Activated CD4-positive, CD25-positive, alpha-beta regulatory T cell treated with anti-CD3 and anti-CD28 coated beads, Interleukin-2, amount 50 U/mL, for 72 hours (primary cell): ENCODE results near the gene COX4I1.
"Not testable (repeated sequence)": the region's sequence is repeated elsewhere in the genome, so short reads cannot be mapped to it uniquely, and the experiment has no call there.

Experiments used
- DNase-seq: peaks from one replicate; pipeline ENCODE4 v3.0.0; 2021

COX4I1 gene

GRCh38 chr16:85805442-85806045, 6.0 kb downstream of the COX4I1 start:
- DNase-seq, result no peak

GRCh38 chr16:85806539-85806938, 7.0 kb downstream of the COX4I1 start:
- DNase-seq, result no peak

GRCh38 chr16:85807340-85807739, 7.8 kb downstream of the COX4I1 start:
- DNase-seq, result not testable (repeated sequence)

- DNase-seq, result not testable (repeated sequence)
Measured at GRCh38 chr16:85808104-85808503, 8.6 kb downstream of the COX4I1 start.

GRCh38 chr16:85808926-85809325, 9.4 kb downstream of the COX4I1 start:
- DNase-seq, result no peak

DNA sequence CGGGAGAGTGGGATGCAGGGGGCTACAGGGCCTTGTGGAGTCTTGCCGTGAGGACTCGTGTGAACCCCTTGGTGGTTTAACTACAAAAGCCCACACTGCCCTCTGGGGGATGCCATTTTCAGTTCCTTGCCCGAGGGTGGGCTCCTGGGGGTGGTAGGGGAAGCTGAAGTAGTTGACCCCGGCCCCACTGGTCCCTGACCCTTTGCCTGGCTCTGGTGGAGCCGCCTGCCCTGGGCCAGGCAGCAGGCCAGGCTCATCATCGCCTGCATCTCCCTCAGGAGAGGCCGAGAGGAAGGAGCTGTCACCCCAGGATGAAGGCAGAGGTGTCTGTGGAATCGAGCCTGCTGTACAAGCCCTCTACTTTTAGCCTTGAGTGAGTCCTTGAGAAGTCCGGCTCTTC, 10.2 kb downstream of the COX4I1 start:
- DNase-seq, result no peak

GRCh38 chr16:85810097-85810741, 10.7 kb downstream of the COX4I1 start:
- no peak for DNase-seq

DNA sequence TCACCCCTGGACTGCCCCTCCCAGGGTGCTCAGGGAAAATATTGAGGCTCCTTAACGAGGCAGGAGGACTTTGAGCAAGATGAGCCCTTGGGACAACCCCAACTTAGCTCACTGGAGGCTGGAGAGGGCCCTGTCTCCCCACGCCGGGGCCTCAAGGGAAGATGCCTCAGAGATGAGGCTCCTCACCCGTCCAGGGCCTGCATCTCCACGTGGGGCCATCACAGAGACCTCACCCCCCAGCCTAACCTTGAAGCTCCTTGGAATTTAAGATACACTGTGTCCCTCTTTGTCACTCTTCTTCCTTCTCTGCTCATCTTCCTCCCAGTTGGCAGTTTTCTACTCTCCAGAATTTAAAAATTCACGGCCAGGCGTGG, 11.2 kb downstream of the COX4I1 start:
- no peak for DNase-seq

DNA sequence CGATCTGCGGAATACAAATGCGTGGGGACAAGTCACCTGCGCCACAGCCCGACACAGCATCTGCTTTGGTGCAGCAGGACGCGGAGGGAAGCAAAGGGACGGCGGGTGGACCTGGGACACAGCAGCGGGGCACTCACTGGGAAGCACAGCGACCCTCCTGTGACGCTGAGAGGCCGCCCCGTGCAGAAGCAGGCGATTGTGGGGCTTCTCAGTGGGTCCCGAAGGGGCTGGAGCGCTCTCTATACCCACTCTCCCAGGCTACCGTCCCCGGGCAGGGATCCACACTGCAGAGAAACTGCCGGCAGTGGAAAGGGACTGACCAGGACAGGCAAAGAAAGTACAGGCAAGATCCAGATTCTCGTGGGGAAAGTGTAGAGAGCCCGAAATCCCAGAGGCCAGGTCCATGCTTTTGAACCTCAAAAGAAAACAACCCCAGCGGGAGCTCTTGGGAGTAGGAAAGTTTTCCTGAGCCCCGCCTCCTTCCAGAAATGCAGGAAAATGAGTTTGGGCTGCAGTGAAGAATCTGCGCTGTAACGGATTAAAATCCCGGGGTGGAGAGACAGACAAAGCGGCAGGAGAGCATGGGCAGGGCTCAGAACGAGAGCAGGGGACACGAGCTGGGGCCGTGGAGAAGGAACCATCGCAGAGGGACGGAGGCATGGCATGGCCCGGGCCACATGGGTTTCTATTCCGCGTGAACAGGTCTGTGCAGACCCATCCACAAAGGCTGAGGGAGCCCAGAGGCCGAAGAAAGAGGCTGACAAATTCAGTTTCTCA, 12.7 kb downstream of the COX4I1 start:
- no peak for DNase-seq

- DNase-seq, result no peak
Measured at GRCh38 chr16:85812811-85813700, 13.6 kb downstream of the COX4I1 start.

DNA sequence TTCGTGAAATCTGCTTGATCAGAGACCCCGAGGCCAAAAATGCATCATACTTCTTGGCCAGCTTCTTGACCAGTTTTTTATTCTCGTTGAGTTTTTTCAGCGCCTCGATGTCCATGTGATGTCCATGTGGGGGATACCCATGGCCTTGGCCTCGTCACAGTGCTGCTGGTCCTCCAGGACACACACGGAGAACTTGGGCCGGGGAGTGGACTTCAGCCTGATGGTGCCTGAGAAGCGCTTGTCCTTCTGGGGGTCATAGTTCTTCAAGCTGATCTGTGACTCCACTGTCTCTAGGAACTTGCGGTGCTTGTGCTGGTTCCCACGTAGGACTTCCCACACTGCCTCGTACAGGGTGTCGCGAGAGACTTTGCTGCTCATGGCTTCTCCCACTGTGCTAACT, 16.7 kb downstream of the COX4I1 start:
- DNase-seq, result no peak

- not testable (repeated sequence) for DNase-seq
Measured at GRCh38 chr16:85817195-85817594, 17.7 kb downstream of the COX4I1 start.

DNA sequence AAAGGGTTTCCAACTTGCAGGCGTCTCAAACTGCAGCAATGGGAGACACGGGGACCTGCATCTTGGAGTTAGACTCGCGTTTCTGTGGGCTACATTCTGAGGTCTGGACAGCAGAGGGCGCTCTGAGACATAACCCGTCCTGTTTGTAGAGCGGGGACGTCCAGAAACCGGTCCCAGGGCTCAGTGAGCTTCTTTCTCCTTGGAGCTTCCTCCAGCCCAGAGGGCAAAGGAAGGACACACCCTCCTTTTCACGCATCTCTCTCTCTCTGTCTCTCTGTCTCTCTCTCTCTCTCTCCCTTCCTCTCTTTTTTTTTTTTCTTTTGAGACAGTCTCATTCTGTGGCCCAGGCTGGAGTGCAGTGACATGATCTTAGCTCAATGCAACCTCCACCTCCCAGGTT, 19.8 kb downstream of the COX4I1 start:
- DNase-seq, result peak; percentile 86

- DNase-seq, result no peak
Measured at GRCh38 chr16:85819771-85820170, 20.3 kb downstream of the COX4I1 start.

- no peak for DNase-seq
Measured at GRCh38 chr16:85820604-85821372, 21.3 kb downstream of the COX4I1 start.

GRCh38 chr16:85821390-85822135, 22.1 kb downstream of the COX4I1 start:
- peak; percentile 86 for DNase-seq

GRCh38 chr16:85822145-85822544, 22.6 kb downstream of the COX4I1 start:
- no peak for DNase-seq

DNA sequence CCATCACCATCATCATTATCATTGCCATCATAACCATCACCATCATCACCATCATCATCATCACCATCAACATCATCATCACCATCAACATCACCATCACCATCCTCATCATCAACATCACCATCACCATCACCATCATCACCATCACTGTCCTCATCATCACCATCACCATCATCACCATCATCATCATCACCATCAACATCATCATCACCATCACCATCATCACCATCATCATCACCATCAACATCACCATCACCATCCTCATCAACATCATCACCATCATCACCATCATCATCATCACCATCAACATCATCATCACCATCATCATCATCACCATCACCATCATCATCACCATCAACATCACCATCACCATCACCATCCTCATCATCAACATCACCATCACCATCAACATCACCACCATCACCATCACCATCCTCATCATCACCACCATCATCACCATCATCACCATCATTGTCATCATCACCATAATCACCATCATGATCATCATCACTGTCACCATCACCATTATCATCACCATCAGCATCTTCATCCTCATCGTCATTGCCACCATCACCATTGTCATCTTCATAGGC, 23.9 kb downstream of the COX4I1 start:
- no peak for DNase-seq

GRCh38 chr16:85824161-85825135, 25.0 kb downstream of the COX4I1 start:
- no peak for DNase-seq

DNA sequence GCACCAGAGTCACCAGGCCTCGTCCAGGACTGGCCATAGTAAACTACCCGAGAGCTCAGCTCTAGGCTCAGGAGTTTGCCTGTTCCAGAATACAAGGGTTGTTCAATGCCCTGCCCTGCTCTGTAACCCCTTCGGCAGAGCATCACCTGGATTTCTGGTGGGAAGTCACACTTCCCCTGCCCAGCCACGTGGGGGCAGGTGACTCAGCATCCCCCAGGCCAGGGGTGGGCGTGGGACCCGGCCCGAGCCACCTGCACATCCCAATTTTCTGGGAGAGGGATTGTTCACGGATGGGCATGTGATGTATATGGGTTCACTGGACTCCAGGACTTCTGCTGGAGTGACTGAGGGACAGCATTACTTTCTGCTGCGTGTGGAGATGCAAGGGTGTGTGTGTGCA, 25.8 kb downstream of the COX4I1 start:
- no peak for DNase-seq
